ENCODE measurements around the gene SLC25A24. TPM values are rescaled to one million over a fixed set of nuclear protein-coding genes. Genes with fewer than 3 reads are reported as not detected.

The SLC25A24 gene
- total and polyA plus RNA-seq, 2 experiments from 2014 or later = 32.5 to 69.2 TPM

- Histone ChIP-seq H2AFZ (no peak overlapping the region), H3K27ac (no peak overlapping the region), H3K27me3 (no peaks in the 10 kb centered on the region), H3K36me3 (replicated peaks; ENCODE audit: insufficient read depth, low read depth) (no peaks in the 10 kb centered on the region), H3K4me1 (ENCODE audit: insufficient read depth) (no peaks in the 10 kb centered on the region), H3K4me3 (no peak overlapping the region), H3K9me3 (ENCODE audit: low read depth) (no peaks in the 10 kb centered on the region), H3K4me2 (no peak overlapping the region), H3K9me2 (replicated peaks; ENCODE audit: insufficient read depth) (no peaks in the 10 kb centered on the region), H3K79me2 (no peaks in the 10 kb centered on the region), H4K20me1 (ENCODE audit: insufficient read depth, poor library complexity, severe bottlenecking) (no peaks in the 10 kb centered on the region)
- no peak for TF ChIP-seq EZH2phosphoT487 (IDR thresholded peaks at IDR 0.05; ENCODE audit: low read depth, severe bottlenecking, unreplicated experiment)
- 87% methylated on average over 6 of the region's 6 CpGs for WGBS (ENCODE audit: low lambda C conversion rate, missing lambda C conversion rate)
- DNase-seq (ENCODE audit: low spot score) = no peak
Observed at GRCh38 chr1:108109295-108109973, 90.7 kb downstream of the SLC25A24 start.

- Histone ChIP-seq H3K4me1 (ENCODE audit: insufficient read depth) (no peaks in the 10 kb centered on the region), H3K27ac (no peak overlapping the region), H3K4me2 (no peak overlapping the region), H4K20me1 (ENCODE audit: insufficient read depth, poor library complexity, severe bottlenecking) (no peaks in the 10 kb centered on the region), H3K9me2 (replicated peaks; ENCODE audit: insufficient read depth) (no peaks in the 10 kb centered on the region), H3K36me3 (replicated peaks; ENCODE audit: insufficient read depth, low read depth) (no peaks in the 10 kb centered on the region), H2AFZ (no peak overlapping the region), H3K4me3 (no peak overlapping the region), H3K9me3 (ENCODE audit: low read depth) (no peaks in the 10 kb centered on the region), H3K27me3 (no peaks in the 10 kb centered on the region), H3K79me2 (no peaks in the 10 kb centered on the region)
- DNase-seq (ENCODE audit: low spot score) = no peak
- TF ChIP-seq CTCF (IDR thresholded peaks at IDR 0.05; ENCODE audit: poor library complexity) (no peak), EZH2phosphoT487 (IDR thresholded peaks at IDR 0.05; ENCODE audit: low read depth, severe bottlenecking, unreplicated experiment) (no peak), EZH2 (IDR thresholded peaks at IDR 0.05; ENCODE audit: borderline replicate concordance) (no peak)
Observed at GRCh38 chr1:108108119-108108518, 92.0 kb downstream of the SLC25A24 start.

- TF ChIP-seq EZH2phosphoT487 (IDR thresholded peaks at IDR 0.05; ENCODE audit: low read depth, severe bottlenecking, unreplicated experiment) (no peak), CTCF (IDR thresholded peaks at IDR 0.05; ENCODE audit: poor library complexity) (no peak), EZH2 (IDR thresholded peaks at IDR 0.05; ENCODE audit: borderline replicate concordance) (no peak)
- Histone ChIP-seq H2AFZ (no peak overlapping the region), H3K36me3 (replicated peaks; ENCODE audit: insufficient read depth, low read depth) (no peaks in the 10 kb centered on the region), H4K20me1 (ENCODE audit: insufficient read depth, poor library complexity, severe bottlenecking) (no peaks in the 10 kb centered on the region), H3K4me3 (no peak overlapping the region), H3K9me3 (ENCODE audit: low read depth) (no peaks in the 10 kb centered on the region), H3K27me3 (no peaks in the 10 kb centered on the region), H3K9me2 (replicated peaks; ENCODE audit: insufficient read depth) (no peaks in the 10 kb centered on the region), H3K79me2 (no peaks in the 10 kb centered on the region), H3K27ac (no peak overlapping the region), H3K4me2 (no peak overlapping the region), H3K4me1 (ENCODE audit: insufficient read depth) (no peaks in the 10 kb centered on the region)
- WGBS (ENCODE audit: low lambda C conversion rate, missing lambda C conversion rate) = 70% methylated on average over 4 of the region's 4 CpGs
- no peak for DNase-seq (ENCODE audit: low spot score)
Observed at GRCh38 chr1:108107658-108108057, 92.5 kb downstream of the SLC25A24 start.

- DNase-seq (ENCODE audit: low spot score) = no peak
- Histone ChIP-seq H3K4me2 (no peak overlapping the region), H3K79me2 (no peaks in the 10 kb centered on the region), H3K27ac (no peak overlapping the region), H3K9me2 (replicated peaks; ENCODE audit: insufficient read depth) (no peaks in the 10 kb centered on the region), H3K9me3 (ENCODE audit: low read depth) (no peaks in the 10 kb centered on the region), H3K4me3 (no peak overlapping the region), H3K36me3 (replicated peaks; ENCODE audit: insufficient read depth, low read depth) (no peaks in the 10 kb centered on the region), H2AFZ (no peak overlapping the region), H3K4me1 (ENCODE audit: insufficient read depth) (no peaks in the 10 kb centered on the region), H3K27me3 (no peaks in the 10 kb centered on the region), H4K20me1 (ENCODE audit: insufficient read depth, poor library complexity, severe bottlenecking) (no peaks in the 10 kb centered on the region)
- 82% methylated on average over 1 of the region's 1 CpG for WGBS (ENCODE audit: low lambda C conversion rate, missing lambda C conversion rate)
- TF ChIP-seq EZH2phosphoT487 (IDR thresholded peaks at IDR 0.05; ENCODE audit: low read depth, severe bottlenecking, unreplicated experiment) (no peak), EZH2 (IDR thresholded peaks at IDR 0.05; ENCODE audit: borderline replicate concordance) (no peak), CTCF (IDR thresholded peaks at IDR 0.05; ENCODE audit: poor library complexity) (no peak)
Observed at GRCh38 chr1:108106775-108107174, 93.4 kb downstream of the SLC25A24 start.

Measured in hepatocyte (in vitro differentiated cells).